ENCODE measurements around the gene POU2AF3. TPM values are rescaled to one million over a fixed set of nuclear protein-coding genes. Genes with fewer than 3 reads are reported as not detected.
A peak's percentile ranks its signal among the peaks of the same experiment; 100 is the strongest.

POU2AF3 gene
- total and polyA plus RNA-seq, 2 donors (not counting 1 experiment from before 2014, with no cell fraction given): 0.07 to 0.17 TPM

DNA sequence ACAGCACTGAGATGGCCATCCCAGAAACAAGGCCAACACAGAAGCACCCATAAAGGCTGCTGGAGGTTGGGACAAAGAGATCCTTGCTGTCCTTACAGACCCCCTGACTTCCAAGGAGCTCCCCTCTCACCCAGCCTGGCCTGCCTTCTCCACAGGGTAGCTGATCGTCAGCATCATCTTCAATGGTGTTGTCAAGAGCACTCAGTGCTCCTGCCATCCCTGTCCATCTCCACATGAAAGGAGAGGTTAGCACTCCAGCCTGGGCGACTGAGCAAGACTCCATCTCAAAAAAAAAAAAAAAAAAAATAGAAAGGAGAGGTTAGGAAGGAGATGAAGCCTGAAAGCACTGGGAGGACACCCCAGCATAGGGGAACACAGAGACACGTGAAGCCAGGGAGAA lies 2.1 kb upstream of the POU2AF3 start:
- Histone ChIP-seq H3K9me3 (ENCODE audit: control insufficient read depth, insufficient read depth, low read depth, low read length) (no peaks in the 10 kb centered on the region), H3K79me2 (ENCODE audit: control insufficient read depth, insufficient read depth, low read length) (no peaks in the 10 kb centered on the region), H3K4me3 (replicated peaks in 1 of 4; ENCODE audit: control extremely low read depth in 1 of 4, insufficient read depth in 1 of 4, low read depth in 3 of 4, low read length in 4 of 4) (no peak overlapping the region), H3K4me1 (ENCODE audit: control insufficient read depth, extremely low read depth, insufficient read depth, low read length) (no peaks in the 10 kb centered on the region), H3K36me3 (ENCODE audit: control insufficient read depth, insufficient read depth, low read length) (no peaks in the 10 kb centered on the region), H3K9ac (ENCODE audit: insufficient read depth, low read length) (no peak overlapping the region), H2AFZ (ENCODE audit: low read length) (no peak overlapping the region), H3K4me2 (ENCODE audit: extremely low read depth, insufficient read depth, low read length) (no peak overlapping the region), H3K27ac (ENCODE audit: insufficient read depth, low read length) (no peak overlapping the region), H4K20me1 (ENCODE audit: control insufficient read depth, extremely low read depth, insufficient read depth, low read length) (no peaks in the 10 kb centered on the region), H3K27me3 (ENCODE audit: control insufficient read depth, insufficient read depth, low read length) (peaks cover 4% of the 10 kb centered on the region)
- DNase-seq (ENCODE audit: low read depth in 2 of 2): no peak
- TF ChIP-seq, protein P1, sequence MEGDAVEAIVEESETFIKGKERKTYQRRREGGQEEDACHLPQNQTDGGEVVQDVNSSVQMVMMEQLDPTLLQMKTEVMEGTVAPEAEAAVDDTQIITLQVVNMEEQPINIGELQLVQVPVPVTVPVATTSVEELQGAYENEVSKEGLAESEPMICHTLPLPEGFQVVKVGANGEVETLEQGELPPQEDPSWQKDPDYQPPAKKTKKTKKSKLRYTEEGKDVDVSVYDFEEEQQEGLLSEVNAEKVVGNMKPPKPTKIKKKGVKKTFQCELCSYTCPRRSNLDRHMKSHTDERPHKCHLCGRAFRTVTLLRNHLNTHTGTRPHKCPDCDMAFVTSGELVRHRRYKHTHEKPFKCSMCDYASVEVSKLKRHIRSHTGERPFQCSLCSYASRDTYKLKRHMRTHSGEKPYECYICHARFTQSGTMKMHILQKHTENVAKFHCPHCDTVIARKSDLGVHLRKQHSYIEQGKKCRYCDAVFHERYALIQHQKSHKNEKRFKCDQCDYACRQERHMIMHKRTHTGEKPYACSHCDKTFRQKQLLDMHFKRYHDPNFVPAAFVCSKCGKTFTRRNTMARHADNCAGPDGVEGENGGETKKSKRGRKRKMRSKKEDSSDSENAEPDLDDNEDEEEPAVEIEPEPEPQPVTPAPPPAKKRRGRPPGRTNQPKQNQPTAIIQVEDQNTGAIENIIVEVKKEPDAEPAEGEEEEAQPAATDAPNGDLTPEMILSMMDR (conservative IDR thresholded peaks at IDR 0.05 in 1 of 2, IDR thresholded peaks at IDR 0.05 in 1 of 2; ENCODE audit: low read depth in 1 of 2, low read length in 2 of 2): no peak
- no peak for TF ChIP-seq EZH2 (IDR thresholded peaks at IDR 0.05; ENCODE audit: low read length, missing control alignments)

DNA sequence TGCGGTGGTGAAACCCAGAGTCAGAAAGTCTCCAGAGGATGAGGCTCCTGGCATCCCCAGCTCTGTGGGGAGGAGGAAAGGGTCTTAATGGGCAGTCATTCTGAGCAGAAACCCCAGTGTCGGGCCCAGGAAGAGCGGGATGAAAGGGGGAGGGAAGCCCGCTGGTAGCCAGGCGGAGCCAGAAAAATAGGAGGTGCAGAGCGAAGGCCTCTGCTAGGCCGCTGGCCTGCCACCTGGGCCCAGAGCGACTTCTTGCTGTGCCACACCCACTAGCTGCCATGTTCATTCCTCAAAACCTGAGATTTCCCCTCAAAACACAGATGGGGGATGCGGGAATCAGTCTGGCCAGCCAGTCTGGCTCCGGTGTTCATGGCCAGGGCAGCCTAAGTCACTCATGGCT lies 650 bp upstream of the POU2AF3 start:
- H3K36me3 ChIP-seq (ENCODE audit: control insufficient read depth, insufficient read depth, low read length): no peaks in the 10 kb centered on the region
- H3K4me3 ChIP-seq (replicated peaks in 1 of 4; ENCODE audit: control extremely low read depth in 1 of 4, insufficient read depth in 1 of 4, low read depth in 3 of 4, low read length in 4 of 4): no peak overlapping the region

DNA sequence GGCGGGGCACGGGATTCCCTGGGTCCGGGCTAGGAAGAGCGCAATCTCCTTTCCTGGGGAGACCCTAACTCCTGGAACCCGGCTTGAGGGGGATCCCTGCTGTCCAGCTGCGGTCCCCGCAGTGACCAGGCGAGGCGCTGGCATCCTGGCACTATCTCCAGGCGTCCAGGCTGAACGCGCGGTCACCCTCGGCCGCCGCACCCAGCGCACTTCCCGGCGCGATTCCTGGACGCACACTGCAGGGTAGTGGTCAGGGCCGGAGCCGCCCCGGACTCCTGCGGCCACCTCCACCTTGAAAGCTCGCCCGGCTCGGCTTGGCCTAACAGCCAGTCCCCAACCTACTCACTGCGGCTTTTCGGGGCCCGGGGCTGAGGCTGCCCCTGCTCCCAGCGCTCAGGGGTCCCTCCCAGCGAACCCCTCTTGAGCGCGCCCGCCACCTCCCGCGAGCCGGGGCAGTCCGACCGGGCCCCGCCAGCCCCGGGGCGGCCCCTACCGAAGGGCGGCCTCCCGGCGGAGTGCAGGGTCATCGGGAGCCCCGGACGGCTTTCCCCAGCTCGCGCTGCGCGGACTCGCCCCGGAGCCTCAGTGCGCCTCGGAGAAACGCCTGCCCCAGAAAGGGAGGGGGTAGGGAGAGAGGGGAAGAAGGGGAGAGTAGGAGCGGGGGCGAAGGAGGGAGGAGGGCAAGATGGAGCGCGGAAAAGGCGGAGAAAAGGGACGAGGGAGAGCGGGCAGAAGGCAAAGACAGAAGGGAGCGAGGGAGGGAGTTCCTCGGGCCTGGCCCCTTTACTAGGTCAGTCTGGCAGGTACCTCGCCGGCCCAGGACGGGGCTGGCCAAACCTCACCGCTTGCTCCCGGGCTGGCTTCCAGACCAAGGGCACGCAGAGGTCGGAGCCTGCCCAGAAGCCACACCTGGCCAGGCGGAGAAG lies 1.0 kb downstream of the POU2AF3 start:
- Histone ChIP-seq H3K36me3 (ENCODE audit: control insufficient read depth, insufficient read depth, low read length) (no peaks in the 10 kb centered on the region), H2AFZ (ENCODE audit: low read length) (peak overlapping the region; percentile 31), H3K4me1 (ENCODE audit: control insufficient read depth, extremely low read depth, insufficient read depth, low read length) (no peaks in the 10 kb centered on the region), H3K27me3 (ENCODE audit: control insufficient read depth, insufficient read depth, low read length) (peaks cover 9% of the 10 kb centered on the region), H3K4me3 (replicated peaks in 1 of 4; ENCODE audit: control extremely low read depth in 1 of 4, insufficient read depth in 1 of 4, low read depth in 3 of 4, low read length in 4 of 4) (peak overlapping the region; percentile 27 to 56 (median 50)), H3K79me2 (ENCODE audit: control insufficient read depth, insufficient read depth, low read length) (no peaks in the 10 kb centered on the region), H3K27ac (ENCODE audit: insufficient read depth, low read length) (no peak overlapping the region), H4K20me1 (ENCODE audit: control insufficient read depth, extremely low read depth, insufficient read depth, low read length) (no peaks in the 10 kb centered on the region), H3K9me3 (ENCODE audit: control insufficient read depth, insufficient read depth, low read depth, low read length) (no peaks in the 10 kb centered on the region), H3K4me2 (ENCODE audit: extremely low read depth, insufficient read depth, low read length) (peak overlapping the region; percentile 72), H3K9ac (ENCODE audit: insufficient read depth, low read length) (no peak overlapping the region)
- TF ChIP-seq EZH2 (IDR thresholded peaks at IDR 0.05; ENCODE audit: low read length, missing control alignments): peak; percentile 51
- TF ChIP-seq, protein P1 (conservative IDR thresholded peaks at IDR 0.05 in 1 of 2, IDR thresholded peaks at IDR 0.05 in 1 of 2; ENCODE audit: low read depth in 1 of 2, low read length in 2 of 2): peak; percentile 42 to 57
- DNase-seq (ENCODE audit: low read depth in 2 of 2): peak; percentile 46

More for the DNA sequence above, 650 bp upstream of the POU2AF3 start:
- H3K4me2 ChIP-seq (ENCODE audit: extremely low read depth, insufficient read depth, low read length): no peak overlapping the region
- no peak for TF ChIP-seq EZH2 (IDR thresholded peaks at IDR 0.05; ENCODE audit: low read length, missing control alignments)
- TF ChIP-seq, protein P1 (conservative IDR thresholded peaks at IDR 0.05 in 1 of 2, IDR thresholded peaks at IDR 0.05 in 1 of 2; ENCODE audit: low read depth in 1 of 2, low read length in 2 of 2): no peak
- DNase-seq (ENCODE audit: low read depth in 2 of 2): no peak
- no peaks in the 10 kb centered on the region for H3K9me3 ChIP-seq (ENCODE audit: control insufficient read depth, insufficient read depth, low read depth, low read length)
- H4K20me1 ChIP-seq (ENCODE audit: control insufficient read depth, extremely low read depth, insufficient read depth, low read length): no peaks in the 10 kb centered on the region
- H3K4me1 ChIP-seq (ENCODE audit: control insufficient read depth, extremely low read depth, insufficient read depth, low read length): no peaks in the 10 kb centered on the region
- no peak overlapping the region for H3K9ac ChIP-seq (ENCODE audit: insufficient read depth, low read length)
- H3K27me3 ChIP-seq (ENCODE audit: control insufficient read depth, insufficient read depth, low read length): peaks cover 9% of the 10 kb centered on the region
- H3K27ac ChIP-seq (ENCODE audit: insufficient read depth, low read length): no peak overlapping the region
- no peaks in the 10 kb centered on the region for H3K79me2 ChIP-seq (ENCODE audit: control insufficient read depth, insufficient read depth, low read length)
- H2AFZ ChIP-seq (ENCODE audit: low read length): no peak overlapping the region

Data from fibroblast of lung (primary cell).